Measurements from ENCODE around the gene CACNA1C.

DNA sequence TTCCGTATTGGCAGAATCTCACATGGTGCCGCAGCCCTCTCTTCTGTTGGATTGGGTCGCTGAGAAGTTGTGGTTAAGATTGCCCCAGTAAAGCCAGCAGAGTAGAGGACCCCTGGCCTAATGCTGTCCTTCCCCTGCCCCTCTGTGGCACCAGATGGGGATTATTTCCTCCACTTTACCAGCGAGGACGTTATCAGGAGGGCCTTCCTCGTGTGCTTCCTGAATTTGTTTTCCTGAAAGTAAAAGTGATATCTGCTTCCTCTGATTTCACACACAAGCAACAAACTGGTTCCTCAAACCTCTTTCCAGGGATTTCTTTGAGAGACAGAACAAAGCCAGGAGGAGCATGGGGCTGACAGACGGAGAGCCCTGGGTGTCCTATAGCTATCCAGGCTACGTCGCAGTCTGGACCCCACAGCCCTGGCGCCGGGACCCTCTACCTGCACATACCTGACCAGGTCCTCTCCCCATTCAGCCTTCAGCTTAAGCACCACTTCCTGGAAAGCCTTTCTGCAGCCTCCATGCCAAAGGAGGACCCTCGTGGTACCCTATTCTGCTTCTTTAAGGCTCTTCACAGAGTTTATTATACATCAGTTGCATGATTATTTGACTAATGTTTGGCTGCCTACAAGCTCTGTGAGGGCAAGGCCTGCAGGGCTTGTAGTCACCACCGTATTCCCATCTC, 427.2 kb downstream of the CACNA1C start:
- TF ChIP-seq, protein P1, sequence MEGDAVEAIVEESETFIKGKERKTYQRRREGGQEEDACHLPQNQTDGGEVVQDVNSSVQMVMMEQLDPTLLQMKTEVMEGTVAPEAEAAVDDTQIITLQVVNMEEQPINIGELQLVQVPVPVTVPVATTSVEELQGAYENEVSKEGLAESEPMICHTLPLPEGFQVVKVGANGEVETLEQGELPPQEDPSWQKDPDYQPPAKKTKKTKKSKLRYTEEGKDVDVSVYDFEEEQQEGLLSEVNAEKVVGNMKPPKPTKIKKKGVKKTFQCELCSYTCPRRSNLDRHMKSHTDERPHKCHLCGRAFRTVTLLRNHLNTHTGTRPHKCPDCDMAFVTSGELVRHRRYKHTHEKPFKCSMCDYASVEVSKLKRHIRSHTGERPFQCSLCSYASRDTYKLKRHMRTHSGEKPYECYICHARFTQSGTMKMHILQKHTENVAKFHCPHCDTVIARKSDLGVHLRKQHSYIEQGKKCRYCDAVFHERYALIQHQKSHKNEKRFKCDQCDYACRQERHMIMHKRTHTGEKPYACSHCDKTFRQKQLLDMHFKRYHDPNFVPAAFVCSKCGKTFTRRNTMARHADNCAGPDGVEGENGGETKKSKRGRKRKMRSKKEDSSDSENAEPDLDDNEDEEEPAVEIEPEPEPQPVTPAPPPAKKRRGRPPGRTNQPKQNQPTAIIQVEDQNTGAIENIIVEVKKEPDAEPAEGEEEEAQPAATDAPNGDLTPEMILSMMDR (IDR thresholded peaks at IDR 0.05), result no peak
- no peak for TF ChIP-seq POLR2A (IDR thresholded peaks at IDR 0.05)

Measured in tibial nerve (tissue), 3 donors.